Measurements from ENCODE around the gene XRCC3. TPM values are rescaled to one million over a fixed set of nuclear protein-coding genes. Genes with fewer than 3 reads are reported as not detected.

XRCC3 gene
- total and polyA plus RNA-seq, 12 donors = 1.0 to 4.4 (median 3.0) TPM

DNA sequence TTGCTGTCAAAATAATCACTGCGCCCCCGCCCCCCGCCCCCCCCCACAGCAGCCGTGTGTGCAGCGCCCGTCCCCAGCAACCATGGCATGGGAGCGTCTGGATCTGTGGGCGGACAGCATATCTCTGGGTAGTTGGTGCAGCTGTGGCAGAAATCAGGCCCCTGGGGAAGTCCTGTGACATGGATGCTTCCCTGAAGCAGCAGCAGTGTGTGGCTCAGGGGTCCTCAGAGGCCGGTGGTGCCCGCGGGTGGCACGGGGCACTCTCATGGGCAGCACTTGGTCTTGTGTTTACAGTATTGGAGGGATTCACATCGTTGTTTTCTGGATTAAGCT is 19.2 kb downstream of the XRCC3 start:
- no peak for ATAC-seq
- no peak overlapping the region for H3K4me3 ChIP-seq
- WGBS, 2 donors = 57 to 59% methylated on average over 12 of the region's 13 CpGs
- intact Hi-C loops (cut with DNase I) = no loop called here
- H3K4me1 ChIP-seq = peaks cover 23 to 62% (median 50%) of the 10 kb centered on the region in 9 donors
- no peaks in the 10 kb centered on the region for H3K9me3 ChIP-seq
- H3K36me3 ChIP-seq = peaks cover 5 to 86% (median 27%) of the 10 kb centered on the region in 9 donors
- DNase-seq = no peak
- no peaks in the 10 kb centered on the region for H3K27me3 ChIP-seq
- H3K27ac ChIP-seq = peak overlapping the region in 7 of 10 donors; percentile 11 to 65 (median 54)
- TF ChIP-seq, protein P1, sequence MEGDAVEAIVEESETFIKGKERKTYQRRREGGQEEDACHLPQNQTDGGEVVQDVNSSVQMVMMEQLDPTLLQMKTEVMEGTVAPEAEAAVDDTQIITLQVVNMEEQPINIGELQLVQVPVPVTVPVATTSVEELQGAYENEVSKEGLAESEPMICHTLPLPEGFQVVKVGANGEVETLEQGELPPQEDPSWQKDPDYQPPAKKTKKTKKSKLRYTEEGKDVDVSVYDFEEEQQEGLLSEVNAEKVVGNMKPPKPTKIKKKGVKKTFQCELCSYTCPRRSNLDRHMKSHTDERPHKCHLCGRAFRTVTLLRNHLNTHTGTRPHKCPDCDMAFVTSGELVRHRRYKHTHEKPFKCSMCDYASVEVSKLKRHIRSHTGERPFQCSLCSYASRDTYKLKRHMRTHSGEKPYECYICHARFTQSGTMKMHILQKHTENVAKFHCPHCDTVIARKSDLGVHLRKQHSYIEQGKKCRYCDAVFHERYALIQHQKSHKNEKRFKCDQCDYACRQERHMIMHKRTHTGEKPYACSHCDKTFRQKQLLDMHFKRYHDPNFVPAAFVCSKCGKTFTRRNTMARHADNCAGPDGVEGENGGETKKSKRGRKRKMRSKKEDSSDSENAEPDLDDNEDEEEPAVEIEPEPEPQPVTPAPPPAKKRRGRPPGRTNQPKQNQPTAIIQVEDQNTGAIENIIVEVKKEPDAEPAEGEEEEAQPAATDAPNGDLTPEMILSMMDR (IDR thresholded peaks at IDR 0.05) = no peak

DNA sequence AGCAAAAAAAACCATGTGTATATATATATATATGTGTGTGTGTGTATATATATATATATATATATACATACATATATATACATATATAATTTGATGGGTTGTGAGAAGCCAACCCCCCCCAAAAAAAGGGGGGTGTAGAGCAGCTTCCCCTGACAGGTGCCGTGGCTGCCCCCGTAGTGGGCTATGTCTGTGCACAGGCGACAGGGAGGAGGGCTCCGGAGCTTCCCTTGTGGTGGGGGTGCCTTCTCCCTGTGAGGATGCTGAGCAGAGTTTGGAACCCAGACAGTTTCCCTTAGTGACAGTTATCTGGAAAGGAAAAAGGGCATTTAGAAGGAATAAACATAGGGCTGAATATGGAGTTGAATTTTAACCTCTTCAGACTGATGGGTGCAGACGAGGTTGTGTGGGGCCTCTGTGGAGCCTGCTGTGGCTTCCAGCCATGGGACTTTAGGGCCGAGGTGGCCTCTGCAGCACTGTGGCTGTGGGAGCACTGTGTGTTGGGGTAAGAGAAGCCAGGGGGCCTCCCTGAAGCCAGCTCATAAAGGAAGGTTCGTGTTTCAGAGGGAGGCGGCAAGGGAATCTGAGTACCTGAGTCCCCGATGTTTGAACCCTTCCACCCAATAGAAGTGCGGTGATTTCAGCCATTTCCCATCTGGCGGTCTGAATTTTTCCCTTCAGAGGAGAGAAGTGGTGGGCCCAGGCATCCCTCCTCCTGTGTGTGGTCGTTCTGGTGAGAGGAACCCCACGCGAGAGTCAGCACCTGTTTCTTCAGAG is 19.8 kb downstream of the XRCC3 start:
- H3K27me3 ChIP-seq = no peaks in the 10 kb centered on the region
- peaks cover 23 to 59% (median 46%) of the 10 kb centered on the region in 9 donors for H3K4me1 ChIP-seq
- H3K36me3 ChIP-seq = peaks cover 5 to 86% (median 27%) of the 10 kb centered on the region in 9 donors
- intact Hi-C loops (cut with DNase I) = no loop called here
- DNase-seq (no peak), ATAC-seq (no peak)
- WGBS, 2 donors = 69 to 80% methylated on average over 14 of the region's 14 CpGs
- TF ChIP-seq, protein P1 (IDR thresholded peaks at IDR 0.05) = no peak
- H3K4me3 ChIP-seq = no peak overlapping the region
- no peaks in the 10 kb centered on the region for H3K9me3 ChIP-seq
- no peak overlapping the region for H3K27ac ChIP-seq

DNA sequence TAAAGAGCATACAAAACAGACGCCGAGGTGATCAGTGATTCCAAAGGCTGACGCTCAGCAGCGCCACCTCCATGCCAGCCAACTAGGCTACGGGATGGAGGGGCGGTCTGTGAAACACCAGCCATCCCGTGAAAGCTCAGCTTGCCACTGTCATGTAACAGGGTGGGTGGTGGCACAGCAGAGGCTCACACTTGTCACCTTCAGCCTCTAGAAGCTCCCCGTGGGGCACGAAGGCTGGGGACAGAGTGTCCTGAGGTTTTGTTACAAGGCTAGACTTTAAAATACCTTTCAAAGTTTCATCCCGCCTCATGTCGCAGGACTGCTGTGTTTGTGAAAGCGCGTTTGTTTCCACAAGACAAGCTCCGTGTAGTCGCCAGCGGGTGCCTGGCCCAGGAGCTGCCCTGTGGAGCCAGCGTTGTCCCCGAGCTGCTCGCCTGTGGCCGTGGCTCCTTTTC is 20.7 kb downstream of the XRCC3 start:
- H3K36me3 ChIP-seq = peaks cover 5 to 86% (median 27%) of the 10 kb centered on the region in 9 donors
- H3K9me3 ChIP-seq = no peaks in the 10 kb centered on the region
- no peaks in the 10 kb centered on the region for H3K27me3 ChIP-seq
- peaks cover 16 to 59% (median 46%) of the 10 kb centered on the region in 9 donors for H3K4me1 ChIP-seq
- TF ChIP-seq, protein P1 (IDR thresholded peaks at IDR 0.05) = no peak
- DNase-seq (no peak), ATAC-seq (no peak)
- H3K27ac ChIP-seq = no peak overlapping the region
- no peak overlapping the region for H3K4me3 ChIP-seq
- intact Hi-C loops (cut with DNase I) = no loop called here
- 91 to 92% methylated on average over 20 of the region's 20 CpGs for WGBS, 2 donors

DNA sequence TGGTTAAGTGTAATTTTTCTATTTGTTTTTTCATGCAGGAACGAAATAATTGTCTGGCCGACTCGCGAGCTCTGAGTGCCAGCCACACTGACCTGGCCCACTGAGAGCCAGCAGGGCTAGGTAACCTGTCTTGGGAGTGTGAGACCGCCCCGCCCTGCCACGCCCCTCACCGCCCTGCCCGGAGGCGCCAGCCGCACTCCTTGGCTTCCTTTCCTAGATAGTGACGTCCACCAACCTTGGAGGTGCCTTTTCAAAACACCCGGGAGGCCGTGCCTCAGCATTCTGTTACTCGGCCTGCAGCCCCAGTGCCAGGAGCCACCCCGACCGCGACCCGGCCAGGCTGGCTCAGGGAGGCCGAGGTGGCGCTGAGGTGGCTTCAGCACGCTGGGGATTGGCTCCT is 21.7 kb downstream of the XRCC3 start:
- ATAC-seq (no peak), DNase-seq (no peak)
- Histone ChIP-seq H3K4me3 (no peak overlapping the region), H3K27ac (no peak overlapping the region), H3K36me3 (peaks cover 5 to 86% (median 27%) of the 10 kb centered on the region in 9 donors), H3K4me1 (peaks cover 16 to 59% (median 46%) of the 10 kb centered on the region in 9 donors), H3K9me3 (no peaks in the 10 kb centered on the region), H3K27me3 (no peaks in the 10 kb centered on the region)
- 95 to 96% methylated on average over 22 of the region's 22 CpGs for WGBS, 2 donors
- TF ChIP-seq, protein P1 (IDR thresholded peaks at IDR 0.05) = no peak
- intact Hi-C loops (cut with DNase I) = no loop called here
